SK-N-SH (cell line): Measurements from ENCODE around the gene MASP1. TPM values are rescaled to one million over a fixed set of nuclear protein-coding genes. Genes with fewer than 3 reads are reported as not detected.

Experiments used
- CTCF ChIA-PET: fragments of 300-600, 350-600 bp; formaldehyde crosslinking; extraction: SDS; loops from one replicate; lab custom pipeline; 2021; lab: Yijun Ruan, JAX
- POLR2A ChIA-PET: fragments of 350-600 bp; sonication (Branson Sonifier 250); formaldehyde crosslinking; extraction: SDS; loops from one replicate; lab custom pipeline; 2020; ENCODE audit warnings: antibody characterized with exemption, inconsistent platforms; lab: Yijun Ruan, JAX
- DNase-seq: peaks from one replicate; pipeline ENCODE4 v3.0.0; 2012
- H2AFZ ChIP-seq: fragments of 200-600 bp; sonication (generic); 2 replicates; pipeline ENCODE4 v1.8.1; 2016; ENCODE audit warnings: antibody characterized with exemption, mild to moderate bottlenecking, low read depth
- H3F3A ChIP-seq: fragments of 200-600 bp; sonication (generic); replicated peaks from 2 replicates; pipeline ENCODE3; 2016; ENCODE audit warnings: antibody characterized with exemption, mild to moderate bottlenecking; ENCODE audit not compliant: insufficient read depth
- H3K27ac ChIP-seq, 2 experiments: fragments of 200-500 bp in 1 of 2; fragments of 200-600 bp in 1 of 2; sonication (Bioruptor generic) in 1 of 2; sonication (generic), shearing (Covaris generic) in 1 of 2; 2 replicates each; pipeline versions ENCODE4 v1.5.1 to v1.6.1; 2014 to 2016; ENCODE audit warnings: low read depth in 2 of 2, inconsistent platforms in 1 of 2, low read length in 1 of 2, mild to moderate bottlenecking in 1 of 2, mixed read lengths in 1 of 2
- H3K27me3 ChIP-seq: fragments of 200-600 bp; sonication (generic), shearing (Covaris generic); 2 replicates; pipeline ENCODE4 v1.6.1; 2016; ENCODE audit warnings: mixed run types; ENCODE audit not compliant: insufficient read depth
- H3K36me3 ChIP-seq, 2 experiments: fragments of 200-500 bp in 1 of 2; fragments of 200-600 bp in 1 of 2; sonication (Bioruptor generic) in 1 of 2; sonication (generic) in 1 of 2; replicated peaks in 1 of 2; 2 replicates each; pipeline versions ENCODE3 to v1.5.1; 2014 to 2016; ENCODE audit warnings: low read length in 1 of 2, mild to moderate bottlenecking in 1 of 2; ENCODE audit not compliant: insufficient read depth in 2 of 2, control insufficient read depth in 1 of 2
- H3K4me1 ChIP-seq, 2 experiments: fragments of 200-500 bp in 1 of 2; fragments of 200-600 bp in 1 of 2; sonication (Bioruptor generic) in 1 of 2; sonication (generic), shearing (Covaris generic) in 1 of 2; 2 replicates each; pipeline versions ENCODE4 v1.5.1 to v1.6.1; 2014 to 2016; ENCODE audit warnings: low read depth in 1 of 2, low read length in 1 of 2, mixed run types in 1 of 2; ENCODE audit not compliant: insufficient read depth in 2 of 2, control insufficient read depth in 1 of 2
- H3K4me2 ChIP-seq: fragments of 200-600 bp; sonication (generic), shearing (Covaris generic); 2 replicates; pipeline ENCODE4 v1.6.1; 2017; ENCODE audit warnings: mixed run types
- H3K4me3 ChIP-seq, 2 experiments: fragments of 200-500 bp in 1 of 2; fragments of 200-600 bp in 1 of 2; sonication (Bioruptor generic) in 1 of 2; sonication (generic), shearing (Covaris generic) in 1 of 2; 2 replicates each; pipeline versions ENCODE4 v1.5.1 to v1.8.1; 2014 to 2016; ENCODE audit warnings: low read depth in 2 of 2, inconsistent platforms in 1 of 2, low read length in 1 of 2, mild to moderate bottlenecking in 1 of 2, mixed read lengths in 1 of 2, moderate library complexity in 1 of 2
- H3K79me2 ChIP-seq: fragments of 200-600 bp; sonication (generic); 2 replicates; pipeline ENCODE4 v1.8.1; 2017; ENCODE audit warnings: mild to moderate bottlenecking; ENCODE audit not compliant: insufficient read depth
- H3K9ac ChIP-seq: fragments of 200-600 bp; sonication (generic); 2 replicates; pipeline ENCODE4 v1.6.1; 2017; ENCODE audit warnings: mixed run types
- H3K9me2 ChIP-seq: fragments of 200-600 bp; sonication (generic); 2 replicates; pipeline ENCODE4 v1.6.1; 2017; ENCODE audit warnings: mixed run types
- H3K9me3 ChIP-seq: fragments of 200-600 bp; sonication (generic); 2 replicates; pipeline ENCODE4 v1.6.1; 2017; ENCODE audit warnings: mixed run types, mild to moderate bottlenecking, moderate library complexity
- H4K20me1 ChIP-seq: fragments of 200-600 bp; sonication (generic); 2 replicates; pipeline ENCODE4 v1.6.1; 2017; ENCODE audit warnings: mild to moderate bottlenecking, mixed run types; ENCODE audit not compliant: insufficient read depth
- EZH2phosphoT487 ChIP-seq: fragments of 200-600 bp; sonication (generic); IDR thresholded peaks from 2 replicates; pipeline ENCODE4 v1.6.1; 2017; ENCODE audit warnings: low read depth, mixed run types, mild to moderate bottlenecking, antibody characterized with exemption, moderate library complexity, borderline replicate concordance
- FOXJ3 ChIP-seq: sonication (generic); formaldehyde crosslinking; IDR thresholded peaks from 2 replicates; pipeline ENCODE4 v1.5.1; 2020; ENCODE audit warnings: mild to moderate bottlenecking, missing genetic modification reagents
- GABPA ChIP-seq: IDR thresholded peaks from 2 replicates; pipeline ENCODE4 v1.4.0; 2012; ENCODE audit warnings: low read depth, mild to moderate bottlenecking
- GATA2 ChIP-seq: sonication (generic); formaldehyde crosslinking; IDR thresholded peaks from 2 replicates; pipeline ENCODE4 v1.5.0; 2020; ENCODE audit warnings: mild to moderate bottlenecking, missing genetic modification reagents
- NFIC ChIP-seq: IDR thresholded peaks from 2 replicates; pipeline ENCODE4 v1.4.0; 2012; ENCODE audit warnings: borderline replicate concordance
- RAD21 ChIP-seq: IDR thresholded peaks from 2 replicates; pipeline ENCODE4 v1.6.1; 2012; ENCODE audit warnings: mild to moderate bottlenecking, low read length
- RCOR1 ChIP-seq: fragments of 150-350 bp; IDR thresholded peaks from 2 replicates; pipeline ENCODE4 v1.6.1; 2017; ENCODE audit warnings: antibody characterized with exemption, low read length
- RXRA ChIP-seq: IDR thresholded peaks from 2 replicates; pipeline ENCODE4 v1.4.0; 2012; ENCODE audit warnings: low read depth, mild to moderate bottlenecking, borderline replicate concordance
- SIN3A ChIP-seq: IDR thresholded peaks from 2 replicates; pipeline ENCODE4 v1.6.1; 2012; ENCODE audit warnings: low read depth, mild to moderate bottlenecking, low read length, moderate library complexity, borderline replicate concordance
- SMC3 ChIP-seq: IDR thresholded peaks from 2 replicates; pipeline ENCODE4 v1.6.1; 2012; ENCODE audit warnings: low read depth, low read length, improper control_type of control experiment
- WGBS: methylation state at CpG from one replicate; pipeline ENCODE4 v1.1.6; 2017; ENCODE audit warnings: low lambda C conversion rate; 5-methylcytosine and 5-hydroxymethylcytosine counted together
- polyA plus RNA-seq, 3 experiments: library from polyadenylated mRNA; depleted of rRNA; stranded (reverse); fragments of >200 nt; gene quantifications; 2 replicates each; pipeline ENCODE4 v1.2.3, GENCODE V29; 2012
- TF ChIP-seq, protein P1 (sequence below): IDR thresholded peaks from 2 replicates; pipeline ENCODE4 v1.4.0; 2012; ENCODE audit warnings: low read depth
- TF ChIP-seq, protein P2 (sequence below): fragments of 150-350 bp; IDR thresholded peaks from 2 replicates; pipeline ENCODE4 v1.6.1; 2016; ENCODE audit warnings: mild to moderate bottlenecking, low read depth, low read length
- TF ChIP-seq, protein P3 (sequence below): IDR thresholded peaks from 2 replicates; pipeline ENCODE4 v1.6.1; 2012; ENCODE audit warnings: mild to moderate bottlenecking, low read depth, low read length, moderate library complexity
- TF ChIP-seq, protein P4 (sequence below): IDR thresholded peaks from 2 replicates; pipeline ENCODE4 v1.4.0; 2012; ENCODE audit warnings: low read depth, borderline replicate concordance

MASP1 gene
- polyA plus RNA-seq, 1 of the 3 experiments (the other 2 are of a cell fraction) = not detected

DNA sequence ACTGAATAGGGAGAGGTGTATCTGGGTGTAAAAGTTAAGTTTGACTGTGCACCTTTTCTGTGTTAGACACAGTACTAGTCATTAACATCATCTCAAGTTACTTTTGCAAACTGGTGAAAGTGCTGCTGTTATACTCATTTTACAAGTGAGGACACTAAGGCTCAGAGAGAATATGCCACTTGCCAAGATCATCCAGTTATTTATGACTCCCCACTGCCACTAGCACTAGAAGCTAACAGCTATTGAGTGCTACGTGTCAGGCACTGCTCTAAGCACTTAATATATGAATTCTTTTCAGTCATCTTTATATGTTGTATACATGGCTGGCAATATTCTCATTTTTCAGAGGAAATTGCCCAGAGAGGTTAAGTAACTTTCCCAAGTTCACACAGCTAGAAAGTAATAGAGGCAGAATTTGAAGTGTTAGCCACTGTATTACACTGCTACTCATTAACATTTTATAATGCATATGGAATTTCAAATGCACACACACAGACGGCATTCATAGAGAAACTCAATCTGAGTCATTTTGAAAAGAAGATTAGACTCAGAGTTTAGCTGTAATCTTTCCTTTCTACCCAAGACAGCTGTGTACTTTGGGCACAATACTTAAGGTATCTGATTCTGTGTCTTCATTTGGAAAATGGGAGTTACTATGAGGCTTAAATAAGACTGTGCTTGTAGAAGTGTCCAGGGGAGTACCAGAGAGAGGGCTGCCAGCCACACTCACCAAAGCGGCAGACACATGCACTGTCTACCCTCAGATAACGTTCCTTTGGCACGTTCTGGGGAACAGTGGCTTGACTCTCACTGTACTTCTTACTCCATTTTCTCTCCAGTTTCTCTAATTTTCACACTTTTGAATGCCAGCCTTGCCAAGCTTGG is 1.3 kb upstream of the MASP1 start:
- H3K4me2 ChIP-seq = no peak overlapping the region
- TF ChIP-seq NFIC (no peak), FOXJ3 (CRISPR knock-in tag) (no peak), GATA2 (CRISPR knock-in tag) (no peak), SIN3A (no peak), SMC3 (no peak), RAD21 (no peak)
- TF ChIP-seq, protein P1, sequence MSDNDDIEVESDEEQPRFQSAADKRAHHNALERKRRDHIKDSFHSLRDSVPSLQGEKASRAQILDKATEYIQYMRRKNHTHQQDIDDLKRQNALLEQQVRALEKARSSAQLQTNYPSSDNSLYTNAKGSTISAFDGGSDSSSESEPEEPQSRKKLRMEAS = no peak
- TF ChIP-seq, all 33 proteins: peak for 0
- no peaks in the 10 kb centered on the region for H4K20me1 ChIP-seq
- WGBS = 3% methylated on average over 5 of the region's 5 CpGs
- H3K36me3 ChIP-seq = no peaks in the 10 kb centered on the region
- H3K27ac ChIP-seq = no peak overlapping the region
- no peak overlapping the region for H3K9ac ChIP-seq
- H3K9me3 ChIP-seq = no peaks in the 10 kb centered on the region
- POLR2A ChIA-PET = no interaction called here
- CTCF ChIA-PET = interaction anchor here (1.4 to 2.1 kb wide), 2 partner anchors 26 to 74 kb away, joined by 3 to 9 read pairs; no protein-coding TSS in a partner anchor
- no peak overlapping the region for H2AFZ ChIP-seq
- peaks cover 3% of the 10 kb centered on the region; the same call in 1 of the 2 replicates for H3K9me2 ChIP-seq
- no peaks in the 10 kb centered on the region for H3K79me2 ChIP-seq
- no peaks in the 10 kb centered on the region for H3K4me1 ChIP-seq
- no peak for DNase-seq
- H3F3A ChIP-seq = no peaks in the 10 kb centered on the region
- peaks cover 21% of the 10 kb centered on the region; the same call in 1 of the 2 replicates for H3K27me3 ChIP-seq
- no peak overlapping the region for H3K4me3 ChIP-seq

DNA sequence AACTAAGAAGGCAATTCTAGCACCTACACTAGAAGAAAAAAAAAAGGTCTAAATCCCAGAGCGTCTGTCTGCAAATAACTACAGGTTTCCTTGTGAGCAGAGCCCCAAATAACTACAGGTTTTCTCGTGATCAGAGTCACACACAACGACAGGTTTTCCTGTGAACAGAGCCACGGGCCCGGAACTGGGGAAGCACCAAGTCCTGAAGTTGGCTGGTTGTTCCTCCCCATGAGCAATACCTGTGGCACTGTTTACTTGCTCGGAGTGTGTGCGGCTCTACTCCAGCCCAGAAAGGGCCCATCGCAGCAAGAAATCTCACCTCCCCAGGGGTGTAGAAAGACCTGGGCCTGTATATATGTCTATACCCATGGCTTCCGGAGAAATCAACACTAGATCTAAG is 644 bp upstream of the MASP1 start:
- Histone ChIP-seq H2AFZ (no peak overlapping the region), H3K4me2 (no peak overlapping the region), H3K4me3 (no peak overlapping the region), H3K9ac (no peak overlapping the region), H3K4me1 (no peaks in the 10 kb centered on the region), H3K36me3 (no peaks in the 10 kb centered on the region), H3F3A (no peaks in the 10 kb centered on the region), H4K20me1 (no peaks in the 10 kb centered on the region), H3K9me3 (no peaks in the 10 kb centered on the region), H3K9me2 (peaks cover 3% of the 10 kb centered on the region; the same call in 1 of the 2 replicates), H3K79me2 (no peaks in the 10 kb centered on the region), H3K27me3 (peaks cover 21% of the 10 kb centered on the region; the same call in 1 of the 2 replicates), H3K27ac (no peak overlapping the region)
- WGBS = 34% methylated on average over 9 of the region's 9 CpGs
- DNase-seq = no peak
- TF ChIP-seq, protein P2, sequence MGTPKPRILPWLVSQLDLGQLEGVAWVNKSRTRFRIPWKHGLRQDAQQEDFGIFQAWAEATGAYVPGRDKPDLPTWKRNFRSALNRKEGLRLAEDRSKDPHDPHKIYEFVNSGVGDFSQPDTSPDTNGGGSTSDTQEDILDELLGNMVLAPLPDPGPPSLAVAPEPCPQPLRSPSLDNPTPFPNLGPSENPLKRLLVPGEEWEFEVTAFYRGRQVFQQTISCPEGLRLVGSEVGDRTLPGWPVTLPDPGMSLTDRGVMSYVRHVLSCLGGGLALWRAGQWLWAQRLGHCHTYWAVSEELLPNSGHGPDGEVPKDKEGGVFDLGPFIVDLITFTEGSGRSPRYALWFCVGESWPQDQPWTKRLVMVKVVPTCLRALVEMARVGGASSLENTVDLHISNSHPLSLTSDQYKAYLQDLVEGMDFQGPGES = no peak
- TF ChIP-seq NFIC (no peak), EZH2phosphoT487 (no peak), RAD21 (no peak), RXRA (no peak), GABPA (no peak), RCOR1 (no peak)
- TF ChIP-seq, protein P3, sequence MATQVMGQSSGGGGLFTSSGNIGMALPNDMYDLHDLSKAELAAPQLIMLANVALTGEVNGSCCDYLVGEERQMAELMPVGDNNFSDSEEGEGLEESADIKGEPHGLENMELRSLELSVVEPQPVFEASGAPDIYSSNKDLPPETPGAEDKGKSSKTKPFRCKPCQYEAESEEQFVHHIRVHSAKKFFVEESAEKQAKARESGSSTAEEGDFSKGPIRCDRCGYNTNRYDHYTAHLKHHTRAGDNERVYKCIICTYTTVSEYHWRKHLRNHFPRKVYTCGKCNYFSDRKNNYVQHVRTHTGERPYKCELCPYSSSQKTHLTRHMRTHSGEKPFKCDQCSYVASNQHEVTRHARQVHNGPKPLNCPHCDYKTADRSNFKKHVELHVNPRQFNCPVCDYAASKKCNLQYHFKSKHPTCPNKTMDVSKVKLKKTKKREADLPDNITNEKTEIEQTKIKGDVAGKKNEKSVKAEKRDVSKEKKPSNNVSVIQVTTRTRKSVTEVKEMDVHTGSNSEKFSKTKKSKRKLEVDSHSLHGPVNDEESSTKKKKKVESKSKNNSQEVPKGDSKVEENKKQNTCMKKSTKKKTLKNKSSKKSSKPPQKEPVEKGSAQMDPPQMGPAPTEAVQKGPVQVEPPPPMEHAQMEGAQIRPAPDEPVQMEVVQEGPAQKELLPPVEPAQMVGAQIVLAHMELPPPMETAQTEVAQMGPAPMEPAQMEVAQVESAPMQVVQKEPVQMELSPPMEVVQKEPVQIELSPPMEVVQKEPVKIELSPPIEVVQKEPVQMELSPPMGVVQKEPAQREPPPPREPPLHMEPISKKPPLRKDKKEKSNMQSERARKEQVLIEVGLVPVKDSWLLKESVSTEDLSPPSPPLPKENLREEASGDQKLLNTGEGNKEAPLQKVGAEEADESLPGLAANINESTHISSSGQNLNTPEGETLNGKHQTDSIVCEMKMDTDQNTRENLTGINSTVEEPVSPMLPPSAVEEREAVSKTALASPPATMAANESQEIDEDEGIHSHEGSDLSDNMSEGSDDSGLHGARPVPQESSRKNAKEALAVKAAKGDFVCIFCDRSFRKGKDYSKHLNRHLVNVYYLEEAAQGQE = no peak
- TF ChIP-seq, protein P4, sequence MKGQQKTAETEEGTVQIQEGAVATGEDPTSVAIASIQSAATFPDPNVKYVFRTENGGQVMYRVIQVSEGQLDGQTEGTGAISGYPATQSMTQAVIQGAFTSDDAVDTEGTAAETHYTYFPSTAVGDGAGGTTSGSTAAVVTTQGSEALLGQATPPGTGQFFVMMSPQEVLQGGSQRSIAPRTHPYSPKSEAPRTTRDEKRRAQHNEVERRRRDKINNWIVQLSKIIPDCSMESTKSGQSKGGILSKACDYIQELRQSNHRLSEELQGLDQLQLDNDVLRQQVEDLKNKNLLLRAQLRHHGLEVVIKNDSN = no peak
- ChIA-PET CTCF (no interaction called here), POLR2A (no interaction called here)
